Mesothelial cell of epicardium (in vitro differentiated cells): ENCODE data around the gene SFXN1. TPM values are rescaled to one million over a fixed set of nuclear protein-coding genes. Genes with fewer than 3 reads are reported as not detected.

Source experiments
- DNase-seq, 2 experiments: peaks; one replicate each; pipeline ENCODE4 v3.0.0; 2021; ENCODE audit warnings: low spot score in 2 of 2; ENCODE audit not compliant: unreplicated experiment in 2 of 2
- H3K27ac Mint-ChIP-seq: 2 replicates; pipeline ENCODE4 v1.8.0; 2021; ENCODE audit warnings: mixed read lengths
- H3K27me3 Mint-ChIP-seq: 2 replicates; pipeline ENCODE4 v1.8.0; 2021; ENCODE audit warnings: low read depth, mixed read lengths
- H3K36me3 Mint-ChIP-seq: 2 replicates; pipeline ENCODE4 v1.8.0; 2021; ENCODE audit warnings: mixed read lengths
- H3K4me1 Mint-ChIP-seq: 2 replicates; pipeline ENCODE4 v1.8.0; 2021; ENCODE audit warnings: mixed read lengths
- H3K4me3 Mint-ChIP-seq: 2 replicates; pipeline ENCODE4 v1.8.0; 2021; ENCODE audit warnings: mild to moderate bottlenecking, moderate library complexity, mixed read lengths
- H3K9me3 Mint-ChIP-seq: 2 replicates; pipeline ENCODE4 v1.8.0; 2021; ENCODE audit warnings: mixed read lengths
- total RNA-seq: library from RNA; stranded (reverse); gene quantifications from 3 replicates; pipeline ENCODE4 v1.2.1, GENCODE V29; 2021
- TF ChIP-seq, protein P1 (sequence below): fragments of 200-600 bp; sonication (generic); IDR thresholded peaks from one replicate; pipeline ENCODE4 v1.5.0; 2021; ENCODE audit warnings: antibody characterized with exemption; ENCODE audit not compliant: unreplicated experiment

The SFXN1 gene
- total RNA-seq, 1 donor from 2014 or later = 94.3 TPM

DNA sequence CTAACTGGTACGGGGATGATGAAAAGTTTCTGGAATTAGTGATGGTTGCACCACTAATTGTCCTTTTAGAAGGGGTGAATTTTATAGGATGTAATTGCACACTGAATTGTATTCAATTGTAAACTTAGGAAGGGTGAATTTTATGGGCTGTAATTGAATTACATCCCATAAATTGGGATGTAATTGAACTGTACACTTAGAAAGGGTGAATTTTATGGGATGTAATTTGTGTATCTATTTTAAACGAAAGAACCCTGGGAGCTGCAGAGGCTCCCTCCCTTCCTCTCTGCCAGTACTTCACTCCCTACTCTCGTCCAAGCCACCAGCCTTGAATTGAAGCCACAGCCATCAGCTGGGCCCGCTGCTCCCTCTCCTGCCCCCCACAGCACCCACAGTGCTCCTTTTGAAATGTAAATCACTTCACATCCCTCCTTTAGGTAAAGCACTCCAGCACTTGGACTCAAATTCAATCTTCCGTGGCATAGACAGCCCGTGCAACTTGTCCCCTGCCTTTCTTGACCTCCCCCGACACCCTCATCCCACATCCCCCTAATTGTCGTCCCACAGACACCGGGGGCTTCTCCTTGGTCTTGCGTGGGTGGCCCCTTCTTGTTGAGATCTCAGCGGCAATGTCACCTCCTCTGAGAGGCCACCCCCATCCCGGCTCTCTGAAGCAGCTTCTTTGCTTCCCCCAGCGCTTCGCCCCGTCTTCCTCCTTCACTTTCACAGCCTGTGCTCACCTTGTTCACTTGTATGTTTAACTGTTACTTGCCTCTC, 95.3 kb downstream of the SFXN1 start:
- Mint-ChIP-seq H3K4me3 (no peak overlapping the region), H3K9me3 (peaks cover 9% of the 10 kb centered on the region), H3K27me3 (peaks cover 39% of the 10 kb centered on the region), H3K36me3 (no peaks in the 10 kb centered on the region), H3K4me1 (no peaks in the 10 kb centered on the region), H3K27ac (no peak overlapping the region)
- no peak for DNase-seq
- TF ChIP-seq, protein P1, sequence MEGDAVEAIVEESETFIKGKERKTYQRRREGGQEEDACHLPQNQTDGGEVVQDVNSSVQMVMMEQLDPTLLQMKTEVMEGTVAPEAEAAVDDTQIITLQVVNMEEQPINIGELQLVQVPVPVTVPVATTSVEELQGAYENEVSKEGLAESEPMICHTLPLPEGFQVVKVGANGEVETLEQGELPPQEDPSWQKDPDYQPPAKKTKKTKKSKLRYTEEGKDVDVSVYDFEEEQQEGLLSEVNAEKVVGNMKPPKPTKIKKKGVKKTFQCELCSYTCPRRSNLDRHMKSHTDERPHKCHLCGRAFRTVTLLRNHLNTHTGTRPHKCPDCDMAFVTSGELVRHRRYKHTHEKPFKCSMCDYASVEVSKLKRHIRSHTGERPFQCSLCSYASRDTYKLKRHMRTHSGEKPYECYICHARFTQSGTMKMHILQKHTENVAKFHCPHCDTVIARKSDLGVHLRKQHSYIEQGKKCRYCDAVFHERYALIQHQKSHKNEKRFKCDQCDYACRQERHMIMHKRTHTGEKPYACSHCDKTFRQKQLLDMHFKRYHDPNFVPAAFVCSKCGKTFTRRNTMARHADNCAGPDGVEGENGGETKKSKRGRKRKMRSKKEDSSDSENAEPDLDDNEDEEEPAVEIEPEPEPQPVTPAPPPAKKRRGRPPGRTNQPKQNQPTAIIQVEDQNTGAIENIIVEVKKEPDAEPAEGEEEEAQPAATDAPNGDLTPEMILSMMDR = no peak

DNA sequence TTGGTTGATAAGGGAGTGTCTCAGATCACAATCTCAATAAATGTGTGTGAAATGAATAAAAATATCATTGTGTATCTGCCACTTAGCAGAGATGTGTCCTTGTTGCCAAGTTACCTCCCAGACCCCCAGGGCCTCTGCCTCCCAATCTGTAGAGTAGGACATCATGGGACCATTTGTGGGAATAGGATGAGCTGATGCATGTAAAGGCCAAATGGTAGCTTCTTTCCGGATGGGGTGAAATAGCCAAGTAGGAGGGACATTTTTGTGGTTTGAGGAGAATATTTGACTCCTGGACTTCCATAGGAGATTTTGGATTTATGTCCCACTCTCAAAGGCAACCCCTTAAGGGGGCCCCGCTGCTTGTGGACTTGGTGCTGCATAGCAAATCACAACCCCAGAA, 96.9 kb downstream of the SFXN1 start:
- no peak for DNase-seq
- no peaks in the 10 kb centered on the region for H3K4me1 Mint-ChIP-seq
- TF ChIP-seq, protein P1 = no peak
- no peak overlapping the region for H3K4me3 Mint-ChIP-seq
- H3K36me3 Mint-ChIP-seq = no peaks in the 10 kb centered on the region
- no peak overlapping the region for H3K27ac Mint-ChIP-seq
- H3K27me3 Mint-ChIP-seq = peaks cover 37% of the 10 kb centered on the region
- H3K9me3 Mint-ChIP-seq = peaks cover 9% of the 10 kb centered on the region

DNA sequence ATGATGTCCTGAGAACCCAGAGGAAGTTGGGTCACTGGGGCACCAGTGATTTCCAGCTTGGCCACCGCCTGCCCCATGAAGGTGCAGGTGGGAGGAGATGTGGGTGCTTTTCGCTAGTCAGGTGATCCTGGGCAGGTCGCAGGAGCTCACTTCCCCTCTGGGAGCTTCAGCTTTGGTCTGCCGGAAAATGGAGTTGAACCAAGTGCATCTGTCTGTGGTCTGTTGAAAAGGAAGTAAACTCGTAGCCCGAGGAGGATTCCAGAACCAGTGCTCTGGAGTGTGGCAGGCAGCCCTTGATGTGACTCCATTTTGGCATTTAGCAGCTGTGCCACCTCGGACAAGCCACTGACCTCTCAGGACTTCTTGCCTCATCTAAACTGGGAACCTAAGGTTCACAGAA, 97.7 kb downstream of the SFXN1 start:
- H3K9me3 Mint-ChIP-seq = peaks cover 9% of the 10 kb centered on the region
- no peak overlapping the region for H3K27ac Mint-ChIP-seq
- no peaks in the 10 kb centered on the region for H3K4me1 Mint-ChIP-seq
- H3K4me3 Mint-ChIP-seq = no peak overlapping the region
- no peak for DNase-seq
- TF ChIP-seq, protein P1 = no peak
- H3K27me3 Mint-ChIP-seq = peaks cover 34% of the 10 kb centered on the region
- H3K36me3 Mint-ChIP-seq = no peaks in the 10 kb centered on the region

DNA sequence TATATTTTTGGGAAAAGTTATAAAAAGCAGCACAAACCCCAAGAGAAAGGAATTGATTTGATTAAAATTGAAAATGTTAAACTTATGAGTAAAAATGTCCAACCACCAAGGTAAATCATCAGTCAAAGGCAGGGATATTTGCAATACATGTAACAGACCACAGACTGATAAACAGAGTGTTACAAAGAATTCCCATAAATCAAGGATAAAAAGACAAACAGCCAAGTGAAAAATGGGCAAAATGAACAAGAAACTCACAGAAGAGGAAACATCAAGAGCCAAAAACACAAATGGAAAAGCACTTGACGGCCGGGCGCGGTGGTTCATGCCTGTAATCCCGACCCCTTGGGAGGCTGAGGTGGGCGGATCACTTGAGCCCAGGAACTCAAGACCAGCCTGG, 98.2 kb downstream of the SFXN1 start:
- Mint-ChIP-seq H3K4me3 (no peak overlapping the region), H3K9me3 (peaks cover 9% of the 10 kb centered on the region), H3K36me3 (no peaks in the 10 kb centered on the region), H3K27me3 (peaks cover 30% of the 10 kb centered on the region), H3K27ac (no peak overlapping the region), H3K4me1 (no peaks in the 10 kb centered on the region)
- no peak for DNase-seq
- TF ChIP-seq, protein P1 = no peak

Other genes starting within 250 kb of the SFXN1 start
- 0.34 to 0.54 TPM (median 0.40 TPM) in 3 replicates for gene DRD1, start 34.4 kb upstream of the SFXN1 start, total RNA-seq
- 2.1 to 2.8 TPM (median 2.6 TPM) in 3 replicates for gene HRH2, start 179.5 kb downstream of the SFXN1 start, total RNA-seq